Neural crest cell (in vitro differentiated cells): ENCODE measurements around the gene GFPT2. TPM values are rescaled to one million over a fixed set of nuclear protein-coding genes. Genes with fewer than 3 reads are reported as not detected.

Experiments
- DNase-seq: peaks from one replicate; pipeline ENCODE4 v3.0.0; 2021; ENCODE audit warnings: low read depth, mixed read lengths, low spot score
- H3K27ac Mint-ChIP-seq: one replicate; pipeline ENCODE4 v1.8.0; 2021; ENCODE audit warnings: mild to moderate bottlenecking, mixed read lengths; ENCODE audit not compliant: unreplicated experiment
- H3K27me3 Mint-ChIP-seq: 2 replicates; pipeline ENCODE4 v1.8.0; 2021; ENCODE audit warnings: low read depth, mild to moderate bottlenecking, mixed read lengths
- H3K36me3 Mint-ChIP-seq: 2 replicates; pipeline ENCODE4 v1.8.0; 2021; ENCODE audit warnings: low read depth, mild to moderate bottlenecking, mixed read lengths
- H3K4me1 Mint-ChIP-seq: 2 replicates; pipeline ENCODE4 v1.8.0; 2021; ENCODE audit warnings: mixed read lengths
- H3K4me3 Mint-ChIP-seq: one replicate; pipeline ENCODE4 v1.8.0; 2021; ENCODE audit warnings: mild to moderate bottlenecking, mixed read lengths
- H3K9me3 Mint-ChIP-seq: 2 replicates; pipeline ENCODE4 v1.8.0; 2021; ENCODE audit warnings: mixed read lengths
- total RNA-seq: library from RNA; stranded (reverse); gene quantifications from 2 replicates; pipeline ENCODE4 v1.2.1, GENCODE V29; 2021
- TF ChIP-seq, protein P1 (sequence below): fragments of 200-600 bp; sonication (generic); conservative IDR thresholded peaks from 2 replicates; pipeline ENCODE4 v1.5.0; 2021; ENCODE audit warnings: antibody characterized with exemption, mild to moderate bottlenecking

Gene GFPT2
- total RNA-seq, 1 donor from 2014 or later: 12.5 TPM

DNA sequence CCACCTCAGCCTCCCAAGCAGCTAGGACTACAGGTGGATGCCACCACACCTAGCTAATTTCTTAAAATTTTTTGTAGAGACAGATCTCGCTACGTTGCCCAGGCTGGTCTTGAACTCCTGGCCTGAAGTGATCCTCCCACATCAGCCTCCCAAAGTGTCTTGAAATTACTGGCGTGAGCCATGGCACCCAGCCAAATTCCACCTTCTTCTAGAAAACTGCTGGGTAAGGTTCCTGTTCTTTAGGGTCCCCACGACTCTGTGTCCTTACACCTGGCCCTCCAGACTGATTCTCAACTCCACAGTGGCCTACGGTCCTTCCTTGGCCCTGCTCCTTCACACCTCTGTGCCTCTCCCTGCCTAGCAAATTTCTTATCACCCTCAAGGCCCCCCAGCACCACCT lies 63.2 kb downstream of the GFPT2 start:
- H3K9me3 Mint-ChIP-seq: no peaks in the 10 kb centered on the region
- H3K27me3 Mint-ChIP-seq: no peaks in the 10 kb centered on the region
- H3K36me3 Mint-ChIP-seq: peaks cover 17% of the 10 kb centered on the region
- TF ChIP-seq, protein P1, sequence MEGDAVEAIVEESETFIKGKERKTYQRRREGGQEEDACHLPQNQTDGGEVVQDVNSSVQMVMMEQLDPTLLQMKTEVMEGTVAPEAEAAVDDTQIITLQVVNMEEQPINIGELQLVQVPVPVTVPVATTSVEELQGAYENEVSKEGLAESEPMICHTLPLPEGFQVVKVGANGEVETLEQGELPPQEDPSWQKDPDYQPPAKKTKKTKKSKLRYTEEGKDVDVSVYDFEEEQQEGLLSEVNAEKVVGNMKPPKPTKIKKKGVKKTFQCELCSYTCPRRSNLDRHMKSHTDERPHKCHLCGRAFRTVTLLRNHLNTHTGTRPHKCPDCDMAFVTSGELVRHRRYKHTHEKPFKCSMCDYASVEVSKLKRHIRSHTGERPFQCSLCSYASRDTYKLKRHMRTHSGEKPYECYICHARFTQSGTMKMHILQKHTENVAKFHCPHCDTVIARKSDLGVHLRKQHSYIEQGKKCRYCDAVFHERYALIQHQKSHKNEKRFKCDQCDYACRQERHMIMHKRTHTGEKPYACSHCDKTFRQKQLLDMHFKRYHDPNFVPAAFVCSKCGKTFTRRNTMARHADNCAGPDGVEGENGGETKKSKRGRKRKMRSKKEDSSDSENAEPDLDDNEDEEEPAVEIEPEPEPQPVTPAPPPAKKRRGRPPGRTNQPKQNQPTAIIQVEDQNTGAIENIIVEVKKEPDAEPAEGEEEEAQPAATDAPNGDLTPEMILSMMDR: no peak
- peaks cover 30% of the 10 kb centered on the region for H3K4me1 Mint-ChIP-seq
- DNase-seq: no peak
- no peak overlapping the region for H3K27ac Mint-ChIP-seq
- peak overlapping the region; percentile 91 for H3K4me3 Mint-ChIP-seq

DNA sequence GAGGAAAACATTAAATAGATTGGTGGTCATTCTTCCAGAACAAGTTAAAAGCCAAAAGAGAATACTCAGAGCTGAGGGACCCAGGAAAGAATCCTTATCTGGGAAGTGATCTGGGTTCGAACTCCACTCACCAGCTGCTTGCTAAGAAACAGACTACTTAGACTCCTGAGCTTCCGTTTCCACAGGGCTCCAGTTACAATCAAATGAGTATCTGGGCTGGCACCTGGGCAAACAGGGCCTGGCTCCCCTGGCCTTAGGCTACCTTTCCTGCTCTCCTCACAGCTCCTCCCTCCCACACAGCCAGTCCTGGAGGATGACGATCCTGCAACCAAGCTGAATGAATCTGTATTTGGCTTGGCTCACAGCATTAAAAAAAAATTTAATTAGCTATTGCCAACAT lies 63.7 kb downstream of the GFPT2 start:
- peaks cover 35% of the 10 kb centered on the region for H3K4me1 Mint-ChIP-seq
- TF ChIP-seq, protein P1: no peak
- no peak for DNase-seq
- no peaks in the 10 kb centered on the region for H3K9me3 Mint-ChIP-seq
- peaks cover 19% of the 10 kb centered on the region for H3K36me3 Mint-ChIP-seq
- peak overlapping the region; percentile 91 for H3K4me3 Mint-ChIP-seq
- no peak overlapping the region for H3K27ac Mint-ChIP-seq
- H3K27me3 Mint-ChIP-seq: no peaks in the 10 kb centered on the region

DNA sequence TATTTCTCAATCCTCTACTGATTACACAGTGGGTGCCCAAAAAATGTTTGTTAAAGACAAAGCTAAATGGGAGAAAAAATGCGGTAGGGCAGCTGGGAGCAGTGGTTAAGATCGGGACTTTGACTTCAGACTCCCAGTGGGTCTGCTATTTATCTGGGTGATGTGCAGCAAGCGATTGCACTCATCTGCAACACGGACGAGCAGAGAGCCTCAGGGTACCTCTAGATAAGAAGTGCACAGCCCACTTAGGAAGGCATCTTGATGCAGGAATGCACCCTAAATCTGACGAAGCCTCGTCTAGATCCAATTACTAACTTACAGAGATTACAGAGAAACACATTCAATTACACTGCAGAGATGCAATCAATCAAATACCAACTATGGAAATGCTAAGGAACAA lies 65.3 kb downstream of the GFPT2 start:
- peaks cover 19% of the 10 kb centered on the region for H3K36me3 Mint-ChIP-seq
- H3K4me3 Mint-ChIP-seq: peak overlapping the region; percentile 1
- TF ChIP-seq, protein P1: no peak
- DNase-seq: no peak
- H3K27me3 Mint-ChIP-seq: no peaks in the 10 kb centered on the region
- no peak overlapping the region for H3K27ac Mint-ChIP-seq
- no peaks in the 10 kb centered on the region for H3K9me3 Mint-ChIP-seq
- H3K4me1 Mint-ChIP-seq: peaks cover 27% of the 10 kb centered on the region

DNA sequence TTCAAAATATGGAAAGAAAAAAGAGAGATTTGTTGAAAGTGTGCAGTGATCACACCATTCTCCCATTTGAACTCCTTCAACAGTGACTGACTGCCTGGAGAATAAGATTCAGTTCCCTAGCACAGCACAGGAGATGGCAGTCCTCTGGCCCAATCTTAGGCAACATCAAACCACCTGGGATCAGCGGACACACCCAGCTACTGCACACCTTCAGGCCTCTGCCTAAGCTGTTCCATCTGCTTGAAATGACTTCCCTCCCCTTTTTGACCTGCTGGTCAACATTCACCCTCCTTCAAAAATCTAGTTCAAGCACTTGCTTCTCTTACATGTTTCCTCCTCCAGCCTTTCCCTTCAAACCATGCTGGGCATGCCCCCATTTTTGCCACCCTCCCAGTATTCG lies 65.7 kb downstream of the GFPT2 start:
- DNase-seq: no peak
- Mint-ChIP-seq H3K27ac (no peak overlapping the region), H3K27me3 (no peaks in the 10 kb centered on the region), H3K36me3 (peaks cover 19% of the 10 kb centered on the region), H3K9me3 (no peaks in the 10 kb centered on the region), H3K4me1 (peaks cover 23% of the 10 kb centered on the region), H3K4me3 (peak overlapping the region; percentile 10)
- TF ChIP-seq, protein P1: no peak

DNA sequence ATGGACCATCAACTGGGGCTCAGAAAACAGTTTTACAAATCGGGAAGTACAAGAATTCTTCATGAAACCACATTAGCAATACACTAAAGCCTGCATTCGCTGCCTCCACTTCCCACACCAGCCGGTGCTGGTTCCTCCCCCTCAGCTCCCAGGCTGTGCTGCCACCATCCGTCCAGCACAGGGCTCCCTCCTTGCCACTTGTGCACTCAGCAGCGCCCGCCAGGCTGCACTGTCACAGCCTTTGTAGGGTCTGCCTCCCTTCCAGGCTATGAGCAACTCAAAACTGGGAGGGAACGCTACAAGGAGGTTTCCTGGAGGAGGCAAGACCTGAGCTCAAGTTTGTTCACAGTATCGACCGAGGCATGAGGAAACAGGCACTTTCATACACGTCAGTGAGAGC lies 69.0 kb downstream of the GFPT2 start:
- H3K27me3 Mint-ChIP-seq: no peaks in the 10 kb centered on the region
- no peak for DNase-seq
- peaks cover 11% of the 10 kb centered on the region for H3K4me1 Mint-ChIP-seq
- peaks cover 3% of the 10 kb centered on the region for H3K9me3 Mint-ChIP-seq
- no peak overlapping the region for H3K27ac Mint-ChIP-seq
- TF ChIP-seq, protein P1: no peak
- no peak overlapping the region for H3K4me3 Mint-ChIP-seq
- peaks cover 28% of the 10 kb centered on the region for H3K36me3 Mint-ChIP-seq
